ENCODE data around the gene TBCK.

- TF ChIP-seq CTCF (IDR thresholded peaks at IDR 0.05) (no peak), POLR2A (IDR thresholded peaks at IDR 0.05) (no peak)
These were observed 9.4 kb downstream of the TBCK start for GRCh38 chr4:106306561-106306960.

Data from uterus (tissue), 2 donors.